OCI-LY1 (cell line): ENCODE measurements around the gene HMGCLL1.

Experiments used
- H2AFZ ChIP-seq: fragments of 200-600 bp; sonication (generic), shearing (Covaris generic); 2 replicates; pipeline ENCODE4 v1.6.0; 2014; ENCODE audit warnings: antibody characterized with exemption, mild to moderate bottlenecking, low read length
- H3F3A ChIP-seq: fragments of 200-600 bp; sonication (generic), shearing (Covaris generic); 2 replicates; pipeline ENCODE4 v1.6.0; 2014; ENCODE audit warnings: mild to moderate bottlenecking, antibody characterized with exemption, low read length, moderate library complexity; ENCODE audit not compliant: insufficient read depth
- H3K27ac ChIP-seq: fragments of 200-600 bp; sonication (generic); 2 replicates; pipeline ENCODE4 v1.5.1; 2014; ENCODE audit warnings: low read length, mixed run types, mild to moderate bottlenecking, low read depth; ENCODE audit not compliant: poor library complexity, severe bottlenecking
- H3K27me3 ChIP-seq: fragments of 200-600 bp; sonication (generic); 2 replicates; pipeline ENCODE4 v1.6.0; 2014; ENCODE audit warnings: antibody characterized with exemption, mild to moderate bottlenecking, low read length, moderate library complexity; ENCODE audit not compliant: insufficient read depth
- H3K36me3 ChIP-seq: fragments of 200-600 bp; sonication (generic); 2 replicates; pipeline ENCODE4 v1.6.1; 2014; ENCODE audit warnings: mild to moderate bottlenecking, antibody characterized with exemption, low read length, moderate library complexity, mixed read lengths; ENCODE audit not compliant: insufficient read depth
- H3K4me1 ChIP-seq: fragments of 200-600 bp; sonication (generic); 2 replicates; pipeline ENCODE4 v1.5.1; 2014; ENCODE audit warnings: mild to moderate bottlenecking, low read length, moderate library complexity; ENCODE audit not compliant: insufficient read depth, severe bottlenecking
- H3K4me2 ChIP-seq: fragments of 200-600 bp; sonication (generic), shearing (Covaris generic); 2 replicates; pipeline ENCODE4 v1.6.1; 2014; ENCODE audit warnings: low read length
- H3K4me3 ChIP-seq: fragments of 200-600 bp; sonication (generic); 2 replicates; pipeline ENCODE4 v1.5.1; 2014; ENCODE audit warnings: low read length, low read depth, mild to moderate bottlenecking, mixed read lengths; ENCODE audit not compliant: poor library complexity, severe bottlenecking
- H3K79me2 ChIP-seq: fragments of 200-600 bp; shearing (Covaris generic); 2 replicates; pipeline ENCODE4 v1.6.1; 2016; ENCODE audit warnings: mixed run types, low read length, mixed read lengths; ENCODE audit not compliant: insufficient read depth
- H3K9ac ChIP-seq: fragments of 200-600 bp; sonication (generic), shearing (Covaris generic); 2 replicates; pipeline ENCODE4 v1.6.1; 2014; ENCODE audit warnings: mild to moderate bottlenecking, low read length, mixed read lengths
- H3K9me2 ChIP-seq: fragments of 200-600 bp; sonication (generic), shearing (Covaris generic); 2 replicates; pipeline ENCODE4 v1.6.1; 2014; ENCODE audit warnings: low read depth, mild to moderate bottlenecking, low read length, mixed read lengths
- H3K9me3 ChIP-seq: fragments of 200-600 bp; shearing (Covaris generic); 2 replicates; pipeline ENCODE4 v1.6.1; 2014; ENCODE audit warnings: low read length, mixed read lengths
- H4K20me1 ChIP-seq: fragments of 200-600 bp; sonication (generic), shearing (Covaris generic); 2 replicates; pipeline ENCODE4 v1.6.0; 2016; ENCODE audit warnings: mild to moderate bottlenecking, low read length; ENCODE audit not compliant: insufficient read depth
- EZH2 ChIP-seq: fragments of 200-600 bp; sonication (generic), shearing (Covaris generic); IDR thresholded peaks from 2 replicates; pipeline ENCODE4 v1.8.0; 2017; ENCODE audit warnings: borderline replicate concordance, mixed run types, mild to moderate bottlenecking, antibody characterized with exemption, low read length, moderate library complexity, mixed read lengths
- TF ChIP-seq, protein P1 (sequence below): fragments of 200-600 bp; sonication (generic), shearing (Covaris generic); IDR thresholded peaks from 2 replicates; pipeline ENCODE4 v1.5.1; 2017; ENCODE audit warnings: mild to moderate bottlenecking, antibody characterized with exemption, low read length, moderate library complexity, mixed read lengths

Gene HMGCLL1

DNA sequence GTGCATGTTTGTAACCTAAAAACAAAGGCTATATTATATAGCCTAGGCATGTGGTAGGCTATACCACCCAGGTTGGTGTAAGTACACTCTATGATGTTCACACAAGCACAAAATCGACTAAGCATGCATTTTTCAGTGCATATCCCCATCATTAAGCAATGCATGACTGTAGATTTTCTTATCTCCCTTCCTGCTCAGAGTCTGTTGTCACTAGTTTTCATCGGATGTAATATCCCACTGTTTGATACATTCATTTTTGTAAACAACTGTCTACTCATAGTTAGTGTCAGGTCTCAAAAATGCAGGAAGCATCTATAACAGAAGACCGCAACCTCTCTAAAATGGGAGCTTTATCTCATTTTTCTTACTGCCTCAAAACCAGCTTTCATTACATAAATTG lies 181.0 kb downstream of the HMGCLL1 start:
- Histone ChIP-seq H3K4me2 (no peak overlapping the region), H3K4me1 (no peaks in the 10 kb centered on the region), H3K4me3 (no peak overlapping the region), H4K20me1 (no peaks in the 10 kb centered on the region; the same call in 1 of the 2 replicates), H3K9me2 (no peaks in the 10 kb centered on the region), H3K27ac (no peak overlapping the region), H3K9me3 (no peaks in the 10 kb centered on the region), H3K27me3 (no peaks in the 10 kb centered on the region), H3K79me2 (no peaks in the 10 kb centered on the region), H3K9ac (no peak overlapping the region), H2AFZ (no peak overlapping the region), H3K36me3 (no peaks in the 10 kb centered on the region), H3F3A (no peaks in the 10 kb centered on the region)
- TF ChIP-seq, protein P1, sequence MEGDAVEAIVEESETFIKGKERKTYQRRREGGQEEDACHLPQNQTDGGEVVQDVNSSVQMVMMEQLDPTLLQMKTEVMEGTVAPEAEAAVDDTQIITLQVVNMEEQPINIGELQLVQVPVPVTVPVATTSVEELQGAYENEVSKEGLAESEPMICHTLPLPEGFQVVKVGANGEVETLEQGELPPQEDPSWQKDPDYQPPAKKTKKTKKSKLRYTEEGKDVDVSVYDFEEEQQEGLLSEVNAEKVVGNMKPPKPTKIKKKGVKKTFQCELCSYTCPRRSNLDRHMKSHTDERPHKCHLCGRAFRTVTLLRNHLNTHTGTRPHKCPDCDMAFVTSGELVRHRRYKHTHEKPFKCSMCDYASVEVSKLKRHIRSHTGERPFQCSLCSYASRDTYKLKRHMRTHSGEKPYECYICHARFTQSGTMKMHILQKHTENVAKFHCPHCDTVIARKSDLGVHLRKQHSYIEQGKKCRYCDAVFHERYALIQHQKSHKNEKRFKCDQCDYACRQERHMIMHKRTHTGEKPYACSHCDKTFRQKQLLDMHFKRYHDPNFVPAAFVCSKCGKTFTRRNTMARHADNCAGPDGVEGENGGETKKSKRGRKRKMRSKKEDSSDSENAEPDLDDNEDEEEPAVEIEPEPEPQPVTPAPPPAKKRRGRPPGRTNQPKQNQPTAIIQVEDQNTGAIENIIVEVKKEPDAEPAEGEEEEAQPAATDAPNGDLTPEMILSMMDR = no peak
- TF ChIP-seq EZH2 = no peak

DNA sequence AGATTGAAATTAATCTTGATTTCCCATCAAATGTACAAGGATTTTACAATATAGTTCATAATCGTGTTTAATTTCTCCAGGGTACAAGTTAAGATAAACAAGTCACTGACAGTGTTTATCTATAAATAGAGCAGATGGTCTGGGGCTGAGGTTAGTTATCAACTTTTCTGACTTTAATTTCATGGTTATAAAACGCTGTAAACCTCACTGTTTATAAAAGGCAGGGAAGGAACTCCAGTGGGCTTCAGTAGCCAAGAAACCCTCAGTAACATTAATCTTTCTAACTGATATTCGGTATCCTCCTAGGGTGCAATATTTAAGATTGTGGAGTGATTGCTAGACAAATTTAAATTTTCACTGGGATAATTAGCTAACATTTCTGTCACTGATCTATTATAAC lies 183.1 kb downstream of the HMGCLL1 start:
- Histone ChIP-seq H2AFZ (no peak overlapping the region), H3K9ac (no peak overlapping the region), H3K4me3 (no peak overlapping the region), H3K9me2 (no peaks in the 10 kb centered on the region), H3K79me2 (no peaks in the 10 kb centered on the region), H3K9me3 (no peaks in the 10 kb centered on the region), H3K36me3 (no peaks in the 10 kb centered on the region), H3F3A (no peaks in the 10 kb centered on the region), H3K4me2 (no peak overlapping the region), H3K4me1 (no peaks in the 10 kb centered on the region), H4K20me1 (no peaks in the 10 kb centered on the region; the same call in 1 of the 2 replicates), H3K27ac (no peak overlapping the region), H3K27me3 (no peaks in the 10 kb centered on the region)
- no peak for TF ChIP-seq EZH2
- TF ChIP-seq, protein P1 = no peak

DNA sequence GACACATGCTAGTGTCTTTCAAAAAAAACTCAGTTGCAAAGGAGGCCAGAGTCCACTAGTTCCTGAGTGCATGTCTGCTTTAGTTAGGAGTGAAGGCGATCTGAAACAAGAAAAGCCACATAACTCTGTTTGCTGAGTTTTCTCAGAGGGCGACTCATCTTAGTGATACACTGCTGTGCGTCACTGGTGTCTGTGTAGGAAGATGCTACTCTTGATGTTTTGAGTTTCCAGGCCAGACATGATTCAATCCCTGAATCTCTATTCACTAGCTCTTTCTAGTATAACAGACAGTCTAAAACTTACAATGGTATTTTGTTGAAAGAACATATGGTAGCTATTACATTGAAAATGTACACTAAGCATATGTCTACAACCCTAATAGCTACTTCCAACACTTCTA lies 190.8 kb downstream of the HMGCLL1 start:
- Histone ChIP-seq H3K27ac (no peak overlapping the region), H3K36me3 (no peaks in the 10 kb centered on the region), H2AFZ (no peak overlapping the region), H3K9me2 (no peaks in the 10 kb centered on the region), H3F3A (no peaks in the 10 kb centered on the region), H3K4me3 (no peak overlapping the region), H3K4me1 (no peaks in the 10 kb centered on the region), H3K9ac (no peak overlapping the region), H4K20me1 (no peaks in the 10 kb centered on the region), H3K9me3 (no peaks in the 10 kb centered on the region), H3K4me2 (no peak overlapping the region), H3K79me2 (no peaks in the 10 kb centered on the region), H3K27me3 (no peaks in the 10 kb centered on the region)
- TF ChIP-seq, protein P1 = no peak
- TF ChIP-seq EZH2 = no peak
